Activated naive CD4-positive, alpha-beta T cell treated with anti-CD3 and anti-CD28 coated beads, Interleukin-2, amount 50 U/mL, for 16 hours (primary cell): Measurements from ENCODE around the gene TPSAB1.
"Not testable (repeated sequence)": the region's sequence is repeated elsewhere in the genome, so short reads cannot be mapped to it uniquely, and the experiment has no call there.

Source experiments
- DNase-seq: peaks from one replicate; pipeline ENCODE4 v3.0.0-alpha.2; 2020

The TPSAB1 gene

DNA sequence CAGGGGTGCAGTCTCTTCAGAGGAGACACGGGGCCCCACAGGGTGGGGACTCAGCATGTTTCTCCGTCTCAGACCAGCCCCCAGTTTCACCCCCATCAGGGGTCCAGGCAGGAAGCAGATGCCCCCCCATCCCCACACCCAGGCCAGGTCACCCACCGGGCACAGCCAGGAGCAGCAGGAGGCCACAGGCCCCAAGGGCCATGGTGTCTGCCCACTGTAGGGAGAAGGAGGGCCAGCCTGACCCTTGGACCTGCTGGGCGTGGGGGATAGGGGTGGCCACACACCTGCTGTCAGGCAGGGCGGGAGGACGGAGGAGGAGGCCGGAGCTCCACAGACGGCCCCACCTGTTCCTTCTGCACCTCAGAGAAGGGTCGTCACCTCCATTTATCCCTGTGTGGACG lies 15.5 kb upstream of the TPSAB1 start, which contains the start of gene TPSG1:
Gene TPSG1 (minus strand): TSS at position 218 of the 401 bp plus-strand sequence. CDS start 16 bp downstream, at position 202.
- DNase-seq: no peak

DNA sequence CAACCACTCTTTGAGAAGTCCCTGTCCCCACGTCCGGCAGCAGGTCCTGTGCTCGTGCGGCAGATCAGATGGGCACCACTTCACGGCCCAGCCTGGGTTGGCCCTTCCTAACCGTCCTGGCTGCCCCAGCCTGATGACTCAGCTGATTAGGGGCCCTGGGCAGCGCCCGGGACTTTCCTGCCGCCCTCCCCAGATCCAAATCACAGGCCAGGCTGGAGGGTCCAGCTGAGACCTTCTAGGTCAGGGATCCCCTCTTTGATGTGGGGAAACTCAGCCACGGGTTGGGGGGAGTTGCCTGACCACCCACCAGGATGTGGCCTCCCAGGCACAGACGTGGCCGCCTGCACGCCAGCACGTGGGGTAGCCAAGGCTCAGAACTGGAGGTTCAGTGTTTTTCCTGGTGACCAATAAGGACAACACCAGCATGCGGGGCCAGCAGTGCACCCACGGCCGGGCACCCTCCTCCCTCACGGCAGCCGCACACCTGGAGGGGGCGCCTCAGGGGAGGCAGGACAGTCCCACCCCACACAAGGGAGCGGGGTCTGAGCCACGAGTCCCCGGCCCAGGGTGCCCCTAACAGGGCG lies 14.7 kb upstream of the TPSAB1 start:
- DNase-seq: not testable (repeated sequence)

GRCh38 chr16:1226692-1227091 lies 13.8 kb upstream of the TPSAB1 start:
- DNase-seq: not testable (repeated sequence)

DNA sequence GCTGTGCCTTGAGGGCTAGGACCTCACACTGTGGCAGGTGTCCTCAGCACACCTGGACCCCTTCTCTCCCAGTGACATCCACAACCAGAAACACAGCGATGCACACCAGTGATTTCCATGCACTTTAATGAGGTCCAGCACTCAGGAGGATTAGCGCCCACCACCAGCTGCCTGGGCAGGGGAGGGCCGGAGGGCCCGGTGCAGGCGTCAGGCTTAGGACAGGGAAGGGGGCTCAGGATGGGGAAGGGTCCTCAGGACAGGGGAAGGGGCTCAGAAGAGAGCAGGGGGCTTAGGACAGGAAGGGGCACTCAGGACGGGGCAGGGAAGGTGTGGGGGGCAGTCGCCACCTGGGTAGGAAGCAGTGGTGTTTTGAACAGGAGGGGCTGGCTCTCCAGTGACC lies 12.3 kb upstream of the TPSAB1 start:
- DNase-seq: peak; percentile 9

DNA sequence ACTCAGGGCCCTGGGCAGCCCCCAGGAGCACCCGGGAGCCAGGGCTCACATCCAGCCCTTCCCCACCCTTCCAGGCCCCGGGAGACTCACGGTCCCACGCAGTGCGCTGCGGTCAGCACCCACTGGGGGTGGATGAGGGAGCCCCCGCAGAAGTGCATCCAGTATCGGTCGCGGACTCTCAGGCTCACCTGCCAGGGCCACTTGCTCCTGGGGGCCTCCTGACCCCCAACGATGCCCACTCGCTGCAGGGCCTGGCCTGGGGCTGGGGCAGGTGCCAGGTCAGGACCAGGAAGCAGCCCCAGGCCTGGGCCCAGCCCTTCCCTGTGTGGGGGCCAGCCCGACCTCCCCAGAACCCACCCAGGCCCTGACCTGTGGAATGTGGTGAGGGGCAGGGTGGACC lies 11.0 kb upstream of the TPSAB1 start:
- not testable (repeated sequence) for DNase-seq

DNA sequence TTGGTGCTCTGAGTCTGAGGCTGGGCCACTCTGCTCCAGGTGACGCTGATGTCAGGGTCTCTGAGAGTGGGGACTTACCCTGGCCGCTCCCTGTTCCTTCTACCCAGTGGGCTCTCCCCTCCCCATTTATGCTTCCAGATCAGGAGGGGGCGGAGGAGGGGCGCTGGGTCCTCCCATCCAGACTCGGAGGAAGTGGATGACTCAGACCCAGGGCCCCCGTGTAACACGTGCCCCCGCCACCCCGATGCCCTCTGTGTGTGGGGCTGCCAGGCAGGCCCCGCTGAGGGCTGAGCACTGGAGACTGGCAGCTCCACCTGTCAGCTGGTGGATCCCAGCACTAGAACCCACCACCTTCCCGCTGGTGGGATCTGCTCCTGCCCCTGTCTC lies 10.4 kb upstream of the TPSAB1 start, which contains the start of gene TPSB2:
Gene TPSB2 (minus strand): TSS at position 101 of the 387 bp plus-strand sequence. CDS start 233 bp downstream, outside the sequence.
- DNase-seq: not testable (repeated sequence)

DNA sequence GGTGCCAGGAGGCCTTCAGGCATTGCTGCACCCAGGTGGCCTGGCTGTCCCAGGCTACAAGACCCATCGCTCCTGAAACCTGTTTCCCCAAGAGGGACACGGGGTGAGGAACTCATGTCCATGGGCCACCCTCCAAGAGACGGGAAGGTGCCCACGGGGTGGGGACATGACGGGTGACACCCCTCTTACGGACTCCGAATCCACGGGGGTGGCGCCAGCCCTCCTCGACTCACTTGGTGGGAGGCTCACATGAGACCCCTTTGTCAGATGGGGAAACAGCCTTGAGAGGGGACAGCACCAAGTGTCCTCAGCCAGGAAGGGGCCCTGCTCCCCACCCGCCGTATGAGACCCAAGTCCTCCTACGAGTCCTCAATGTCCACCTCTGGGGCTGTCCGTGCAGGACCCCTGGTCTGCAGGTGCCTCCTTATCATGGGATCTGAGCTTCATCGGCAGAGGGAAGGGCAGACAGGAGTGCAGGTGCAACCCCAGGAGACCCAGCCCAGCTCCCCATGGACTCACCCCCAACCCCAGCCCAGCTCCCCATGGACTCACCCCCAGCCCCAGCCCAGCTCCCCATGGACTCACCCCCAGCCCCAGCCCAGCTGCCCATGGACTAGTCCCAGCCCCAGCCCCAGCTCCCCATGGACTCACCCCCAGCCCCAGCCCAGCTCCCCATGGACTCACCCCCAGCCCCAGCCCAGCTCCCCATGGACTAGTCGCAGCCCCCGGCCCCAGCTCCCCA lies 9.9 kb upstream of the TPSAB1 start:
- not testable (repeated sequence) for DNase-seq

DNA sequence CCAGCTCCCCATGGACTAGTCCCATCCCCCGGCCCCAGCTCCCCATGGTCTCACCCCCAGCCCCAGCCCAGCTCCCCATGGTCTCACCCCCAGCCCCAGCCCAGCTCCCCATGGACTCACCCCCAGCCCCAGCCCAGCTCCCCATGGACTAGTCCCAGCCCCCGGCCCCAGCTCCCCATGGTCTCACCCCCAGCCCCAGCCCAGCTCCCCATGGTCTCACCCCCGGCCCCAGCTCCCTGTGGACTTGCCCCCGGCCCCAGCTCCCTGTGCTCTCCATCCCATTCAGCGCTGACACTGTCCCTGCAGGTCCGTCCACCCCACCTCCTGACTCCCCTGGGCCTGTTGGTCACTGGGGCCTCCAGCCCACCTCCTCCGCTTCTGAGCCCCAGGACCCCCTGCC lies 9.2 kb upstream of the TPSAB1 start:
- DNase-seq: not testable (repeated sequence)

DNA sequence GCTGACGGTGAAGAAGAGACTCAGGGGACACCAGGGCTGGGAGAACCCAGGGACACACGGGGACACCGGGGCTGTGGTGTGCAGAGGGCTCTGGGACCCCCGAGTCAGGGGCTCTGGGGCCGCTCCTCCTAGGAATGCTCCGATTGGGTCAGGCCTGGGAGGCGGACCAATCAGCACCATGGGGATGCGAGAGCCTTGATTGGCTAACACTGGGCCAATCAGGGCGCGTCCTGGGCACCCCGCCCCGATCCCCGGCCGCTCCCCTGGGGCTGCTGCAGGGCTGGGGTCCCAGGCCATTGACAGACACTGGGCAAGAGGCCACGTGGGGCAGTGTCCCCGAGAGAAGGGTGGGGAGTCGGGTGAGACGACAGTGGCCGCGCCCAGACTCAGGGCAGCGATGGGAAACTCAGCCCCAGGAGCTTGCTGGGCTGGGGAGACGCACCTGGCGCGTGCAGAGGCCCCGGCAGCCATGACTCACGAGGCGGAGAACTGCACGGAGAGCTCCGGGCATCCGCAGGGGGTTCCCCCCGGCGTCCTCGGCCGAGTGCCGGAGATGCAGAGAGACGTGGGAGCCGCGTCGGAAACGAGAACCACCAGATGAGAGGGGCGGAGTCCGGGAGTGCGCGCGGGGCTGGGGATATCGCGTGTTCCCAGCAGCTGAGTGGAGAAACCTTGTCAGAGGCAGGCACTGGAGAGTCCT lies 8.3 kb upstream of the TPSAB1 start:
- not testable (repeated sequence) for DNase-seq

- not testable (repeated sequence) for DNase-seq
Measured at GRCh38 chr16:1236659-1237058, 3.8 kb upstream of the TPSAB1 start.

DNA sequence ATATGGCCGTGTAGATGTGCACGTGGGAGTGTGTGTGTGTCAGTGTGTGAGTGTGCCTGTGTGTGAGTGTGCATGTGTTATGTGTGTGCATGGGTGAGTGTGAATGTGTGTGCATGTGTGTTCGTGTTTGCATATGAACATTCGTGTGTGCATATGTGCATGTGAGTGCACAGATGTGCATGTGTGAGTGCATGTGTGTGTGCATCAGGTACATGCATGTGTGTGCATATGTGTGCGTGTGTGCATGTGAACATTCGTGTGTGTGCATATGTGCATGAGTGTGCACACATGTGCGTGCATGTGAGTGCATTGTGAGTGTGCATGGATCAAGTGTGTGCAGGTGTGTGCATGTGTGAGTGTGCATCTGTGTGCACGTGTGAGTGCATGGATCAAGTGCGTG lies 2.5 kb upstream of the TPSAB1 start:
- DNase-seq: peak; percentile 1

GRCh38 chr16:1238909-1239308 lies 1.6 kb upstream of the TPSAB1 start:
- not testable (repeated sequence) for DNase-seq

DNA sequence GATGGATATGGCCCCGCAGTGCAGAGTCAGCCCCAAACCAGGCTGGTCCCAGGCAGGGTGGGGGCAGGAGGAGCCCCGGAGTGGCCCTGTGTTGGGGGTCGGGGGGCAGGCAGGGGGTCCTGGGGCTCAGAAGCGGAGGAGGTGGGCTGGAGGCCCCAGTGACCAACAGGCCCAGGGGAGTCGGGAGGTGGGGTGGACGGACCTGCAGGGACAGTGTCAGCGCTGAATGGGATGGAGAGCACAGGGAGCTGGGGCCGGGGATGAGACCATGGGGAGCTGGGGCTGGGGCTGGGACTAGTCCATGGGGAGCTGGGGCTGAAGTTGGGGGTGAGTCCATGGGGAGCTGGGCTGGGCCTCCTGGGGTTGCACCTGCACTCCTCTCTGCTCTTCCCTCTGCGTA lies 930 bp upstream of the TPSAB1 start:
- DNase-seq: peak; percentile 4

- not testable (repeated sequence) for DNase-seq
Measured at GRCh38 chr16:1241081-1241480, 576 bp downstream of the TPSAB1 start.

DNA sequence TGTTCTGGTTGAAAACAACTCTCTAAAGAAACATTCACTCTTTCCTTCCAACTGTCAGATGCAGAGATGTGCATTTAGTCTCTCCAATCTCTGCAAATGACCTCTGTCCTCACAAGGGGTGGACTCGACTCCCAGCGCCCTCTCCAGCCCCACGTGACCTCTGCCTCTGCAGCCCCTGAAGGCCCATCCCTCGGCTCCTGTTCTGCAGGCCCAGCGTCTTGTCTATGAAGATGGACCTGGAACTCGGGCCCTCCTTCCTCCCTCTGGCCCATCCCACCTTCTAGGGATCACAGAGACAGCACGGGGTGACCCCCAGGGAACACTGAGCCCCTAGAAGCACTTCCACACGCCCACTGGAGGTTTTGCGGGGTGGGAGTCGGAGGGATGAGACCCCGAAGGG lies 2.9 kb downstream of the TPSAB1 start:
- DNase-seq: not testable (repeated sequence)

DNA sequence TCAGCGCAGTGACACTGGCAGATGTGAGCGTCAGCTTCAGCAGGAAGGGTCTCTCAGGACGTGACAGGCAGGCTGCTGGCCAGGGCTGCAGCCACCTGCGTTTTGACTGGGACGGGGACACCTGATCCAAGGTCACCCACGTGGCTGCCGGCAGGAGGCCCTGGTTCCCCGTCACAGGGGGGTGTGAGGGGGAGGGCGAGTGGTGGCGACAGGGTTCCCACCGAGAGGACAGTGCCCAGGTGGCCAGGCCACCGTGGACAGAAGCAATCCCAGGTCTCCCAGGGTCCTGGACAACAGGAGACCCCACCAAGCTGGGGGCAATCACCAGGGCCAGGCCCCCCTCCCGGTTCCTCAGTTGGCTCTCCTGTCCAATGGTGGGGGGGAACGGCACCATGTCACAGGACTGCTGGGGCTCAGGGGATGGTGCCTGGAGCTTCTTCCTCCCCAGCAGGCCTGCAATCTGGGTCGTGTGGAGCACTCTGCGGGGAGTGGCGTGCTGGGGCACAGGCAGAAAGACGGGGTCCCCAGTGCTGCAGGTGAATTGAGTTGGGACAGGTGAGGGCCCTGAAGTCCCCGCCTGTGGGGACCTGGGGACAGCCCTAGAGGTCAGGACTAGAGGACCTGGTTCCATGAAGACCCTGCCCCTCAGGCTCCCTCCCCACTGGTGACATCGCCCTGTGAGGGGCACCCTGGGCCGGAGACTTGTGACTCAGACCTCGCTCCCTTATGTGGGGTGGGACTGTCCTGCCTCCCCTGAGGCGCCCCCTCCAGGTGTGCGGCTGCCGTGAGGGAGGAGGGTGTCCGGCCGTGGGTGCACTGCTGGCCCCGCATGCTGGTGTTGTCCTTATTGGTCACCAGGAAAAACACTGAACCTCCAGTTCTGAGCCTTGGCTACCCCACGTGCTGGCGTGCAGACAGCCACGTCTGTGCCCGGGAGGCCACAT lies 3.7 kb downstream of the TPSAB1 start:
- not testable (repeated sequence) for DNase-seq

GRCh38 chr16:1244881-1245280 lies 4.4 kb downstream of the TPSAB1 start:
- DNase-seq: no peak

GRCh38 chr16:1245452-1246020 lies 5.0 kb downstream of the TPSAB1 start:
- DNase-seq: no peak

DNA sequence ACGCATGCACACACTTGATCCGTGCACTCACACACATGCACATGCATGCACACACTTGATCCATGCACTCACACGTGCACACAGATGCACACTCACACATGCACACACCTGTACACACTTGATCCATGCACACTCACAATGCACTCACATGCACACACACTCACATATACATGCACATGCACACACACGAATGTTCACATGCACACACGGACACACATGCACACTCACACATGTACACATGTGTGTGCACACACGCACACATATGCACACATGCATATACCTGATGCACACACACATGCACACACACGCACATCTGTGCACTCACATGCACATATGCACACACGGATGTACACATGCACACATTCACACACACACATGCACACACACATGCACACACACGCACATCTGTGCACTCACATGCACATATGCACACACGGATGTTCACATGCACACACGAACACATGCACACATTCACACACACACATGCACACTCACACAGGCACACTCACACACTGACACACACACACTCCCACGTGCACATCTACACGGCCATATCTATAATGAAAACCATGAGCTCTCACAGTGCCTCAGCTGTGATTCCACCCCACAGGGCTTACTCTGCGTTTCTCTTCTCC lies 7.5 kb downstream of the TPSAB1 start:
- DNase-seq: not testable (repeated sequence)

DNA sequence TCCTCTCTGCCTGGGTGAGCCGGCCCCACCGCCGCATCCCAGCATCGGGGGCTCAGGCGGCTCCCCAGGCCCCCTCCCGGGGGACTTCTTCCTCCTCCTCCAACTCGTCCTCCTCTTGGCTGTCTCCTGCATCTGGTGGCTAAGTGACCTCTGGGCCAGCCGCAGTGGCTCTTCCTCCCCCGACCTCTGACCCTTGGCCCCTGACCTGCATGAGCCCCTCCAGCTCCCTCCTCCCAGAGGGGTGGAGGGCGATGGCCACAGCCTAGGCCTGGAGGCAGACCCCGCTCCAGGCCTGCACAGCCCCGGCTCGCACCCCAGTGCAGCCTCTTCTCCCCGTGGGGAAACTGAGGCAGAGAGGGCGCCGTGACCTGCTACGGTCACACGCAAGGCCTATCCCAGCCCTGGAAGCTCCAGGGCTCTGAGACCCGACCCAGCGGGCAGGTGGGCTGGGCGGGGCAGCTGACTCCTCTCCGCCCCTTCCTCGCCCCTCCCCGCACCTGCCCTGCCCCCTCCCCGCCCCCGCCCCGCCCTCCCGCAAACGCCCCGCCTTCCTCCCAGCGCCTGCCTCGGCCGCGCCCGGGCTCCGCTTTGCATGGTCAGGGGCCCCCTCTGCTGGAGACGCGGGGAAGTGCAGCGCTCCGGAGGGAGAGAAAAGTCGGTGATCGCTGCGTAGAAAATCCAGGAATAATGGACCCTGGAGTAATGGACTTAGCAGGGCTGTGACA lies 8.7 kb downstream of the TPSAB1 start:
- DNase-seq: not testable (repeated sequence)
